GM11168 (cell line): ENCODE results near the gene OAT.

Experiments
- in situ Hi-C: fragments of 300-500 bp; cut with MboI; formaldehyde crosslinking; loops from one replicate; pipeline ENCODE4 v1.12.0; 2022; ENCODE audit warnings: low sequenced_read_pairs; ENCODE audit not compliant: unreplicated experiment

OAT gene

DNA sequence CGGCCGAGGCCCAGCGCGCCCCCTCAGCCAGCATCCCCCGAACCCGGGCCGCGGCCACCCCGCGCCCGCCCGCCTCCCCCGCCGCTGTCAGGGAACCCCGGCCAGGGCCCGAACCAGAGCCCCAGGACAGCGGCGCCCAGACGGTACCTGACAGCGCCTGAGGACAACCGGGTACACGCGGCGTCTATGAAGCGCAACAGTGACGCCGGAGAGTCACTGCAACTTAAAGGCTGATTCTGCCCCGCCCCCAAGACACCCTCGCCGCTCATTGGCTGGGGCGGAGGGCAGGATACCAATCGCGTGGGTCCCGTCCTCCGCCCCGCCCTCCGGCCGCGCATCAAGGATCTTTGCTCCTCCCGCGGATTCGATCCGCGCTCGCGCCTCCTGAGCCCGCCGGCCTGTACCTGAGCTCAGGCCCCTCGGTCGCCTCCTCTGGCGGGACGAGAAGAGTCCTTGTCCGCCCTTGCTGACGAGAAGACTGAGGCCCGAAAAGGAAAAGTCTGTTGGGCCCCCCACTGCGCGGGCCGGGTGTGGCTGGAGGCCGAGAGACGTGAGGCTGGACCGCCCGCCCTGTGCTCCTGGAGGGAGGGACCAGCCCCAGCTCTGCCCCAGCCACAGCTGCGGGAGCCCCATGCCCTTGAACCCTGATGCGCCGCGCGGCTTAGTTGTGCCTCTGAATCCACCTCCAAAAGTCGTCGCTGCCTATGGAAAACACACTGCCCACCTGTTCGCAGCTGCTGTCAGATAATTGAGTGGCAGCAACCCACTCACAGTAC is at the start of gene OAT:
Gene OAT (minus strand): TSS at position 198 of the 776 bp plus-strand sequence. CDS start 6,752 bp downstream, outside the sequence.
- in situ Hi-C loops: no loop called here

DNA sequence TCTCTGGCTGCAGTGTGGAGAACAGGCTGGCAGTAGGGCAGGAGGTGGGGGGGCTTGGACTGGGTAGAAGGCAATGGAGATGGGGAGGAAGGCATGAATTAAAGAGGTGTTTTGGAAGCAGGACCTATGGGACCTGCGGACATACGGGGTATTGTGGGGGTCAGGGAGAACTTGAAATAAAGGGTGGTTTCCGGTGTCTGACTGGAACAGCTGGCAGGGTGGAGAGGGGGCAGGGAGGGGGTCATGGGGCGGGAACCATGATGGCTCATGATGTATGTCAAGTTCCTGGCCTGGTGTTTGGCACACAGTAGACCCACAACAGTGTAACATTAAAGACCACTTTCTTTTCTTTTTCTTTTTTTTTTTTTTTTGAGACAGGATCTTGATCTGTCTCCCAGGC is 48.4 kb upstream of the OAT start:
- in situ Hi-C loops: no loop called here

DNA sequence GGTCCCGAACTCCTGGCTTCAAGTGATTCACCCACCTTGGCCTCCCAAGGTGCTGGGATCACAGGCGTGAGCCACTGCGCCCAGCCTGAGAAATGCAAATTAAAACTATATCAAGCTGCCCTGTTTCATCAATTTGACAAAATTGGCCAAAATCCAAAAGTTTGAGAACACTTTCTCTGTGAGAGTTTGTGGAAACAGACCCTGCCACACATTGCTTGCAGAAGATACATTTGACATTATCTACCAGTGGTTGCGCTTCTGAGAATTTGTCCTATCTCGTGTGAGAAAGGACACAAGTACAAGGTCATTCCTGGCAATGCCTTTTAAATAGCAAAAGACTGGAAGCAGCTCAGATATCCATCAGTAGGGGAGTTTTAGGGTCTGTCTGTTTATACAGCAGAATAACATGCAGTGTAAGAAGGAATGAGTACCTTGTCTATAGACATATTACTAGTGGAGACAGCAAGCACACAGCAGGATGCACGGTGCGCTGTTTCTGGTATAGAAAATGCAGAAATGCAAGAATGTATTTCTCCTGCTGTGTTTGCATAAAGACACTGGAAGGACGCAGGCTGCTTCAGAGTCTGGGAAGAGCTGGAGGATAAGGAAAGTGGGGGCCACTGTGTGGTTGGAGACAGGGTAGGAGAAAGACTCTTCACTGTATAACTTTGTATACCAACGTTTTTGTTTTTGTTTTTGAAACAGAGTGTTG is 47.2 kb upstream of the OAT start:
- in situ Hi-C loops: no loop called here

DNA sequence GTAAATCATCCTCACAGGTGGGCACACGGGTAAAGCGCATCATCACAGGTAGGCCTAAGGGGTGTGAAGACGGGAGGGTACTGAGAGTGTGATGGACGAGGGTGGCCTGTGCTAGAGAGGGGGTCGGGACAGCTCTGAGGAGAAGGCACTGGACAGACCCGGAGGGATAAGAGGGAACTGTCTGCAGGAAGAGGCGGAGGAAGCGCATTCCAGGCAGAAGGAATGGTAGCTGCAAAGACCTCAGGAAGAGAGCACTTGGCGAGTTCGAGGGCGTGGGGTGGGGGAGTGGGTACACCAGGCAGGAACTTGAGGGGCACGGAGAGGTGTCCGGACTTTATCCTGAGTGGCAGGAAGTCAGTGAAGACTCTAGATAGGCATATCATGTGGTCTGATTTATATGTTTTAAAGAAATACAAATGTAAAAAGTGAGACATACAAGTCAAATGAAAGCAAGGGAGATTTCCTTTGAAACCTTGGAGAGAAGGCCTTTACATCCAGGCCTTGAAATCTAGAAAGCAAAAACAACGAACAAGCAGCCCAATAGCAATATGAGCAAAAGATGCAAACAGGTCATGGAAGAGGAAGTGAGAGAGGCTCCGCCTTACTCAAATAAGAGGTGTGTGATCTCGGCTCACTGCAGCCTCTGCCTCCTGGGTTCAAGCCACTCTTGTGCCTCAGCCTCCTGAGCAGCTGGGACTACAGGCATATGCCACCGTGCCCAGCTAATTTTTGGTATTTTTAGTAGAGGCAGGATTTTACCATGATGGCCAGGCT is 46.5 kb upstream of the OAT start:
- in situ Hi-C loops: no loop called here

DNA sequence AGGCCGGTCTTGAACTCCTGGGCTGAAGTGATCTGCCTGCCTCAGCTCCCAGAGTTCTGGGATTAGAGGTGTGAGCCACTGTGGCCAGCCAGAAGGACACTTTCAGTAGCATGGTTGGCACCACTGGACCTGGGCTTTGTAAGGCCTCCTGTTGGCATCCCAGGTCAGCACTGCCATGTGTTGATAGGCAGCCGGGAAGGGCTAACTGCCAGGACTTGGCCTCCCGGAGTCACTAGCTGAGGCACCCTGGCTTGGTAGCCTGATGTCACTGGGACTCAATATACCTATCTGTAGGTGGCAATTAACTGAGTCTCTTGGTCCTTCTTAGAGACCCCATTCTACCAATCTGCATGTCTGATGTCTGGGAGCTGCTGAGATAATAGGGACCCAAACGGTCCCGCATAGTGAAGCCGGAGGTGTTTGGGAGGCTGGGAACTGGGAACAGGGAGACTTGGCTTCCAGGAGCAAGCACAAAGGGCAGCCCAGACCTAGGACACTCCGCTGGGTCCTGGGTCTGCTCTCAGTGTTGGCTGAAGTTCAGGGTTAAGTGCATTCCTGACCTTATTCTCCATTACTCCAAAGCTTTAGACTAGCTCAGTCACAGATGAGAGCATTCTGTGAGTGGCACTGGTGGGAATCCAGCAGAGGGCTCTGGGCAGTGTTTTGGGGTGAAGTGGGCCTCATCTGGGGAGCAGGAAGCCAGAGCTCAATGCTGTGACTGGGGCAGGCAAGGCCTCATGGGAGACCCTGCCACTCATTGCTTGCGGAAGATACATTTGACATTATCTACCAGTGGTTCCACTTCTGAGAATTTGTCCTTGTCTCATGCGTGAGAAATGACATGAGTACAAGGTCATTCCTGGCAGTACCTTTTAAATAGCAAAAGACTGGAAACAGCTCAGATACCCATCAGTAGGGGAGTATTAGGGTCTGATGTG is 45.6 kb upstream of the OAT start:
- in situ Hi-C loops: no loop called here

DNA sequence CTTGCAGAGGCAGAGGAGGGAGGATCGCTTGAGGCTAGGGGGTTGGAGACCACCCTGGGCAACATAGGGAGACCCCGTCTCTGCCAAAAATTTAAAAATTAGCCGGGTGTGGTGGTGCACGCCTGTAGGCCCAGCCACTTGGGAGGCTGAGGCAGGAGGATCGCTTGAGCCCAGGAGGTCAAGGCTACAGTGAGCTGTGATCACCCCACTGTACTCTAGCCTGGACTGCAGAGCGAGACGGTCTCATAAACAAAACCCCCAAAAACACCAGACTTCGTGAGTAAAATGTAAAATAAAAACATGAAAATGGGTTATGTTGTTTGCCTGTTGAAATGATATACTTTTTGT is 43.6 kb upstream of the OAT start:
- in situ Hi-C loops: no loop called here

DNA sequence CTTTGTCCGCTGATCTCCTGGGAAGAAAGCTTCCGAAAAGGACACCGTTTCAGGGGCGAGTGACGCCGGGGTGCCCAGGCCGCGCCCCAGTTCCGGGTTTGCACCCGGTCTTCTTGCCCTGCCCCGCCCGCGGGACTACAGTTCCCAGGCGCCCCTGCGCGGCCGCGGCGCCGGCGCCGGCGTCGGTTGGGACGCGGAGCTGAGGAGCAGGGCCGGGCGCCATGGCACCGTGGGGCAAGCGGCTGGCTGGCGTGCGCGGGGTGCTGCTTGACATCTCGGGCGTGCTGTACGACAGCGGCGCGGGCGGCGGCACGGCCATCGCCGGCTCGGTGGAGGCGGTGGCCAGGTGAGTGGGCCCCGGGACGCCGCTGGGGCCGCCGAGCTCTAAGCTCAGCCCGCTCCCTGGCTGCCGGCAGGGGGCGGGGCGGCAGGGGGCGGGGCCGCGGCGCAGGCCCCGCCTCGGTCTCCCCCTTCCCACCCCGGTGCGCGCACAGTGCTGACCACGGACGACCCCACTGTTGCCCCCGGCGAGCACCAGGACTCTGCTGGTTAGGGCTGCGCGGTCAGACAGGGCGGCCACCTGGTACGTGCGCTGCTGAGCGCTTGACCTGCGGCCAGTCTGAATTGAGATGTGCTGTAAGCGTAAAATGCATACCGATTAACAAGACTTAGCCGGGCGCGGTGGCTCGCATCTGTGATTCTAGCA is 43.1 kb upstream of the OAT start, which contains the start of gene LHPP:
Gene LHPP (plus strand): TSS at position 182 of the 706 bp plus-strand sequence. CDS start 40 bp downstream, at position 222.
- in situ Hi-C loops: no loop called here

DNA sequence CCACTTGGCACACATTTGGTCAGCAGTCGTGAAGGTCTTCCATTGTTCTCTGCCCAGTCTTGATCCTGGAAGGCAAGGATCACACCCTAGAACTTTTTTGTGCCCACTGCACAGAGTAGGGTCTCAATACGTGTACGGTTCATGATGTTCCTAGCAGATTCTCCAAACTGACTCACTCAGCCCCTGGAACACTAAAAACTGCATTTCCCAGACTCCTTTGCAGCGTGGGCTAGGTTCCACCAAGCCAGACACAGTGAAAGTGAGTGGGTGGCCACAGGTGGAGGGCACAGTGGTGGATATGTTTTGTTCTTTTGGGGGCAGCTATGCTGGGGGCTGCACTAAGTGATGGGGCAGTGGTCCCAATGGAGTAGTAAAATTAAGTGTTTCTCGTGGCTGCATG is 41.4 kb upstream of the OAT start:
- in situ Hi-C loops: no loop called here

DNA sequence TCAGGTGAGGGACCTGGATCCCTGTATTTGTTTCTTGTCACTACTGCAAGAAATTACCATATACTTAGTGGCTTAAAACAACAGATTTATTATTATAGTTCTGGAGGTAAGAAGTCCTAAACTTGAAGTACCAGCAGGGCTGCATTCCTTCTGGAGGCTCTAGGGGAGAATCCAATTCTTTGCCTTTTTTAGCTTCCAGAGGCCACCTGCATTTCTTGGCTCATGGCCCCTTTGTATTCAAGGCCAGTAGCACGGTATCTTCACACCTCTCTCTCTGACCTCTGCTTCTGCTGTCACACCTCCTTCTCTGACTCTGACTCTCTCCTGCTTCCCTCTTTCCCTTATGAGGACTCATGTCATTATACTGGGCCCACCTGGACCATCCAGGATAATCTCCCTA is 40.7 kb upstream of the OAT start:
- in situ Hi-C loops: no loop called here

DNA sequence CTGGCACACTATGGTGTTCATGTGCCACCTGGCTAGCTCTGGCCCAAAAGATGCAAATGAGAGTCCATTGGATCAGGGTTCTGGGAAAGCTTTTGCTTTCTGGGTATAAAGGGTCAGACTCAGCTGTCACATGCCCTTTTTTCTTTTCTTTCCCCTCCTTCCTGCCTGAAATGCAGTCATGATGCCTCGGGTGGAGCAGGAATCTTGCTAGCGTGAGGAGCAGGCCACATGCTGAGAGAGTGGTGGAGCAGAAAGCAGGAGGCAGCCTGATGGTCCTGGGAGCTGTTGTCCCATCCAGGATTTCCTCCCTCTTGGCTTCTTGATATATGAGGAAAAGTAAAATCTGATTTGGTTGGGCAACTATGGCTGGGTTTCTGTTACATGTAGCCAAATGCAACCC is 40.2 kb upstream of the OAT start:
- in situ Hi-C loops: no loop called here

DNA sequence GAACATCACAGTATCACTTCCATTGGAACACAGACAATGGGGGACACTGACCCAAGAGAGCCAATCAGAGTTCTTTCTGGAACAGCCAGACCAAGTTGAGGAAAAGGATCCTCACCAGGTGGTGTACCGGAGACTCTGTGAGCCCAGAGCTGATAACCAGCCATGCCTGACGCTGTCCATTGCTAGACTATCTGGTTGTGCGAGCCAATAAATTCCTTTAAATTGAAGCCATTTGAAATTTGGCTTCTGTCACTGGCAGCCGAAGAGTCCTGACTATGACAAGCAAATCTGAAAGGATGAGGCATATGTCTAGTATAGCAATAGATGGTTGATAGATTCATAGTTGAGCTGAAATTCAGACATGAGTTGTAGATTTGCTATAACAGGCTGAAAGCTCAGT is 39.8 kb upstream of the OAT start:
- in situ Hi-C loops: no loop called here

DNA sequence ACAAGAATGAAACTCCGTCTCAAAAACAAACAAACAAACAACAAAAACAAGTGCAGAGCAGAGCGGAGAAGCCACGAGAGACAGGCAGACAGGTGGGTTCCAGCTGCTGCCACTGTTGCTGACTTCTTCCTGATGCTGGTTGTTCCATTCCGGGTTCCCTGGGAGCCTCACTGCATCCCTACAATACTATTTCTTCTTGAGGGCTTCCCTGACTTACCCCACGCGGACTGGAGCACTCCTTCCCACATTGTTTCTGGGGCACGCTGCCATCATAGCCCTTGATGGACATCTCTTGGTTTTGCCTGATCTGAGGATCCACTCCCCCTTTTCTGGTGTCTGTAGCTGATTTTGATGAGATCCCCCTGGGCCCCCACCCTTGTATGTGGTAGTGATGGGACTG is 36.7 kb upstream of the OAT start:
- in situ Hi-C loops: no loop called here

DNA sequence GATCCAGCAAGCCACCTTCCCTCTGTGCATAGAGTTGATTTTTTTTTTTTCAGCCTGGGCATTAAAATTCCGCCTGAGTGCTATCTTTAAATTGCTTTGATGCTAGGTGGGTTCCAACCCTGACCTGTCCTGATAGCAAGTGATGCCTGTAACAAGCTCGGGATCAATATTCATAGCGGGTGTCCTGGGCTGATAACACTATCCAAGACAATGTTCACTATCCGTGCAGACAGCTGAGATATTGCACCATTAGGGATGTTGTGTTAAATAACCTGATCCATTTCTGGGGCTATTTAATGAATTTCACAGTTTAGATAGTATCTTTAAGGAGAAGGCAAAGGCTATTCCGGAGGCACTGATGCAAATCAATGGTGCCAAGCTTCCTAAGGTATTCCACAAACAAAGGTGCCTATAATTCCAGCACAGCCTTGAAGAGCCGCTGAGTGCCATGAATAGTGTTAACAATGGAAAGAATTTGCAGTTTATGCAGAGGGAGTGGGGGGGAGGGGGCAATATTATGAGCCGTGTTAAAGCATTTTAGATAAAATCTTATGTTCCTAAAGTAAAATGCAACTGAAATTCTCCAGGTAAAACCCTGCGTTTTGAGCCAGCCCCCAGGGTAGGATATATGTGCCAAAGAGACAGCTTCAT is 35.4 kb upstream of the OAT start:
- in situ Hi-C loops: no loop called here

DNA sequence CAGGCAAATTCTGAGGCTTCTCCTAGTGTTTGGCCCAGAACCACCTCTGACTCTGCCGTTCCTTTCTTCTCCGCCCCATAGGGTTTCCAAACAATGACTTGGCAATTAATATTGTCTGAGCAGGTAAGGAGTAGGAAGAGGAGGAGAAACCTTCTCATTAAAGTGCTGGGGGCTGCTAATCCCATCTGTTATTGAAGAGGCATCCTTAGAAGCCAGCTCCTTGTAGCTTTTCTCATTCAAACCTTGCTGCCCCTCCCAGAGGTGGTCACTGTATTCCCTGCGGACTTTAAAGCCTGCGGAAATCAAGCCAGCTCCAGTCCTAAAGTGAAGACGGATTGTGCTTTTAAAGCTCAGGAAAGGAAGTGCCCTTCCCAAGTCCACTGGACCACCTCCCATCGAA is 32.6 kb upstream of the OAT start:
- in situ Hi-C loops: no loop called here

DNA sequence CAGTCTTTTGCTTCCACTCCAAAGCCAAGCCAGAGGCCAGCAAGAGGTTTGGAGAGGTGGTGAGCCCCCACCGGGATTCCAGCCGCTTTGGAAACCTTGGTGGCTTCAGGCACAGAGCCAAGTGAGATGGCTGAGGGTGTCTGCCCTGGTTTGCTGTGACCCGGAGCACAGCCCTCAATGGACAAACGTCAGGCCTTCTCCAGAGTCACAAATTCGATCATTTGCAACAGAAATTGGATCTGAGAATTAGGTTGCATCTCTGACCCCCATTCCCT is 32.0 kb upstream of the OAT start:
- in situ Hi-C loops: no loop called here

DNA sequence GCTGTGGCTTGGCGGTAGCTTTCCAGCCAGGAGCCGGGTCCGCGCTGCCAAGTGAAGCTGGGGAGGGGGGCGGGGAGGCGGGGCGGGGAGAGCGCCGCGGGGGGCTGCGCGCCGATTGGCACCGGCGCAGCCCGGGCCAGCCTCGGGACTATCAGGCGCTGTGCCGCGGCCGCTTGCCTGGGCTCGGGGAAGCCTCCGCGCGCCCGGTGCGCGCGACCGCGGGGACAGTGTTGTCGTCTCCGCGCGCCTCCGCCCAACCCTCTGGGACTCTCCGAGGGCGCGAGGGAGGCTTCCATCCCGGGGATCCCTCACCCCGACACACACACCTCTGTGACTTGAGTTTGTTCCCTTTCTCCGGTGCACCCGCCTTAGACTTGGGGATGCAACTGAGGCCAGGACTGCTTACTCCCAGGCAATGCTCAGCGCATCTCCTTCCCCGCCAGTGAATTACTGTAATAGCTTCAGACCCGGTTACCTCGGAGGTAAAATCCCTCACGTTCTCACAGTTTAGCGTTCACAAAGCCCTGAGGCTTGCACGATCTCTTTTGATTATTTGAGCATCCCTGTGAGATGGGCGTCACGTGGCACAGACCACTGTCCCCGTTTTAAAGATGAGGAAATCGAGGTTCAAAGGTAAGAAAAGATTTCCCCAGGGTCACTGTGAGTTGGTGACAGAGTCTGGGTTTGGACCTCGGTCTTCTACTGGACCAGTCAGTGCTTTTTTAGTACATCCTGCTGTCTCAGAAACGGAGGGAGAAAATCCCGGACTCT is 31.5 kb upstream of the OAT start, which contains the start of gene NKX1-2:
Gene NKX1-2 (minus strand): TSS at position 24 of the 771 bp plus-strand sequence. CDS start 92 bp downstream, outside the sequence.
- in situ Hi-C loops: no loop called here

DNA sequence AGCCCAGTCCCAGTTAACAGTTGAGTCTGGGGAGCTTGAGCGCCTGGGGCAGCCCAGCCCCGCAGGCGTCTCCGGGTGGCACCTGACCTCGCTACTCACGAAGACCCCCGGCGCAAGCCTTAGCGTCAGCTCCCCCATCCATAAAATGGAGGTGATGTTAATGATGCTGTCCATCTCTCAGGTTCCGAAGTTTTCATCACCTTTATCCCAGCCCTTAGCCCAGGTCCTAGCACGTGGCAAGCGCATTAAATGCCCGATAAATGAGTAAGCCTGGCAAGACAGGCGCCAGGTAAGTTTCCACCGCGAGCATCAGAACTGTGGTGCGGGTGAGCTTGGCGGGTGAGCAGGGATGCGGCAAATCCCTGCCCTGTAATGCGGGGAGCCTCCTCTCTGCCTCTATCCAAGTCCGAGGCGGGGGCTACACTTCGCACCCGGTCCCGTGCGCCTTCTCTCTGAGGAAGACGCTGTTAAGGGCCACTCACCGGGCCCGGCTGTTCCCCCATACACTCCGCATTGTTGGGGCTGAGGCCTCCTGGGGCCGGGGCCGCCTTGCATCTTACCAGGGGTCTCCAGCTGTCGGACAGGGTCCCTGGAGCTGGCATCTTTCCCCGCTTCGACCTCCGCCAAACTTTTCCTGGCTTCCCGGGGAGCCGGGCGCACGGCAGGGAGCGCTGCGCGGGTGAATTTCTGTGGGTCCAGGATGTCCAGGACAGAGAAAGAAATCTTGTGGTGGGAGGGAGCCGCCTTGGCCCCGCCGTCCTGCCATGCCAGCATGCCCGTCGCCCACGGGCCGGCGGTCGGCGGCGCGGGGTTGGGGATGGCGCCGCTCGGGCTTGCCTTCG is 30.7 kb upstream of the OAT start:
- in situ Hi-C loops: no loop called here
